ENCODE data around the gene EBLN1.

The EBLN1 gene

DNA sequence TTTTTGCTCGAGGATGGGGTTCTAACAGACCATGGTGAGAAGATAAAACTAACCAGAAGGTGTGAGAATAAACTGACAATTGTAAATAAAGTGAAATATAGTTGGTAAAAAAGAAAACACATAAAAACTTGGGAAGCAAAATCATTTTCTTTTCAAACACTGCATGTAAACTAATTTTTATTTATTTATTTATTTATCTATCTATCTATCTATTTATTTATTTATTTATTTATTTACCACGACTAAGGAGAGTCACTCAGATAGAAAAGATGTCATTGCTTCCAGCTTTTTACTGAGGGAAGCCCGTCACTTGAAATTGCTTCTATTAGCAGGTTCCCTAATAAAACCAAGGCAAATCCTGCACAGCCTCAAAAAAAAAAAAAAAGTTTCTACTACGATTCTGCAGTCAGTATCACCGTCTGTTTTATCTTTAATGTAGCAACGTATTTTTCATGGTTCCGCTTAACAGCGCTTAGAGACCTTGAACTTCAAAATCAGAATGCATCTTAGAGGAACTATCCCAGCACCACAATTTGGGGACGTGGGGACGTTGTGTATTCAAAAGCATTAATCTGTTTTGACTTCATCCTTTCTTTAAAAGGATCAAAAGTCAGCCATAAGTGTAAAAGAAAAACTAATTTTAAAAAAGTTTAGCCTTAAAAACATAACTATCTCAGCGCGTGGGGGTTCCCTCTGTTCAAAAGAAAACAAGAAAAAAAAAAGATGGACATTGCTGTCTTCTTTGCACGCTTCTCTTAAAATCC is 33.3 kb upstream of the EBLN1 start:
- Histone ChIP-seq H3K27me3 (replicated peaks; ENCODE audit: control insufficient read depth, insufficient read depth, low read length, poor library complexity, severe bottlenecking) (no peaks in the 10 kb centered on the region), H3K9me3 (ENCODE audit: control insufficient read depth, low read length) (no peaks in the 10 kb centered on the region), H3K27ac (ENCODE audit: insufficient read depth, low read length, poor library complexity, severe bottlenecking) (peak overlapping the region; percentile 87), H3K4me3 (ENCODE audit: insufficient read depth, low read depth, low read length, poor library complexity, severe bottlenecking) (peak overlapping the region; percentile 90), H3K4me1 (ENCODE audit: control insufficient read depth, insufficient read depth, low read length, poor library complexity, severe bottlenecking) (peaks cover 14% of the 10 kb centered on the region), H3K36me3 (ENCODE audit: control insufficient read depth, insufficient read depth, low read length) (no peaks in the 10 kb centered on the region)
- DNase-seq: no peak

DNA sequence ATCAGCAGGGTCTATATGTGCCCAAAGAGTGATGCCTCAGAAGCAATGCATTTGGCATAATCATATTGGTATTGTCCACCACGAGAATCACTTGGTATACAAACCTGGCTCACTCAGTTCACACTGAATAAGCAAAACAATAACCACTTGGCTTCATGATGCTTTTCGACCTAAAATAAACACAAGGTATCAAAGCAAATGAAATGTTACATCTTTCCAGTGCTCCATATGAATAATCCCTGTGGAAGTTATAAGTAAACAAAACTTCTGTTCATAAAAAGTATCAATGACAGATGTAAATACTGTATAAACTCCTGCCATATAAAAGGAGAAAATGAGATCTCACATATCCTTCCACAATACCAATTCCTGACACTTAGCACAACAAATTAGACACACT is 29.8 kb upstream of the EBLN1 start:
- Histone ChIP-seq H3K9me3 (ENCODE audit: control insufficient read depth, low read length) (no peaks in the 10 kb centered on the region), H3K27ac (ENCODE audit: insufficient read depth, low read length, poor library complexity, severe bottlenecking) (peak overlapping the region; percentile 49), H3K36me3 (ENCODE audit: control insufficient read depth, insufficient read depth, low read length) (no peaks in the 10 kb centered on the region), H3K4me3 (ENCODE audit: insufficient read depth, low read depth, low read length, poor library complexity, severe bottlenecking) (no peak overlapping the region), H3K27me3 (replicated peaks; ENCODE audit: control insufficient read depth, insufficient read depth, low read length, poor library complexity, severe bottlenecking) (no peaks in the 10 kb centered on the region), H3K4me1 (ENCODE audit: control insufficient read depth, insufficient read depth, low read length, poor library complexity, severe bottlenecking) (peaks cover 8% of the 10 kb centered on the region)
- DNase-seq: no peak

DNA sequence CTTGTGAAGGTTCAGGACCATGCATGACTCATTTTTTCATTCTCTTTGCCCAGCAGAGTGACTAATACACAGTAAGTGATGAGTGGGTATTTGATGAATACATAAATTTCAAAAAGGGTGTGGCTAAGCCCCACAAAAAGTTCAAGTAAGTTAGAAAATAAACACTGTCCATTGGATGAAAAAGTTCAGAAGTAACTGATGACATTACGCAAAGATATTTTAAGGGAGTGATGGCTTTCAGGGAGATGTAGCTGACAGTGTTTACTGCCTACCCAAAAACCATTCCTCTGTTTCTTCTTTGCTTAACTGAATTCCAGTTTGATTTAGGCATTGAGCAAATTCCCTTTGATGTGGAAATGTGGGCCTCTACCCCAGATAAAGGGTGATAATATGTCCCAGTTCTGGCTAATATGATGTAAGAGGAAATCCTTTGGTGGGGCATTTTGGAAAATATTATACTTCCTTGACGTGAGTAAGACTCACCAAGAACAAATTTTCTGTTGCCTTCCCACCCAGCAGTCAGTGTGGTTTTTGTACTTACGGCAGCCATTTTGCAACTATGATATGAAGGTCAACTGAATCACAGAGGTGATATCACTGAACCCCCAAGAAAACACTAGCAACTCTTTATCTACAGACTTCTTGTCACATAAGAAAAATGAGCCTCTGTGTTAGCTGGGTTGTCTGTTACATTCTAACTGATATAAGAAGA is 29.0 kb upstream of the EBLN1 start:
- Histone ChIP-seq H3K27ac (ENCODE audit: insufficient read depth, low read length, poor library complexity, severe bottlenecking) (peak overlapping the region; percentile 50), H3K36me3 (ENCODE audit: control insufficient read depth, insufficient read depth, low read length) (no peaks in the 10 kb centered on the region), H3K9me3 (ENCODE audit: control insufficient read depth, low read length) (no peaks in the 10 kb centered on the region), H3K4me1 (ENCODE audit: control insufficient read depth, insufficient read depth, low read length, poor library complexity, severe bottlenecking) (peaks cover 5% of the 10 kb centered on the region), H3K27me3 (replicated peaks; ENCODE audit: control insufficient read depth, insufficient read depth, low read length, poor library complexity, severe bottlenecking) (no peaks in the 10 kb centered on the region), H3K4me3 (ENCODE audit: insufficient read depth, low read depth, low read length, poor library complexity, severe bottlenecking) (no peak overlapping the region)
- peak; percentile 13 to 44 (median 17) for DNase-seq

DNA sequence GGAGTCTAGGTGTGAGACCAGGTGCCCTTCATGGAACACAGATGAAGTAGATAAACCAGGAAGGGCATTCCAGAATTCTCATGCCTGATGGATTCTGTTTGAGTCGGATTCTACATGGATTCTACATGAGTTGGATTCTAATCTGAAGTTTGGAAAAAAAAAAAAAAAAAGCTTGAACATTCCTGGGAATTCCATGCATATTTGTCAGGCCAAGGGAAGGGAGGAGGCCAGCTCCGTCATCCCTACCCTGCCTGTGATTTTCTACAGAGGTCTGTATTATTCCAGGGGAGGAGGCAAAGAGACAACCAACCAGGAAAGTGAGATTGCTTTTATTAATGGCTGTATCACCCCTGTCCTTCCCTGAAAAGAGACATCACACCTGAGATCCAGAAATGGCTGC is 27.8 kb upstream of the EBLN1 start:
- no peak overlapping the region for H3K4me3 ChIP-seq (ENCODE audit: insufficient read depth, low read depth, low read length, poor library complexity, severe bottlenecking)
- no peaks in the 10 kb centered on the region for H3K36me3 ChIP-seq (ENCODE audit: control insufficient read depth, insufficient read depth, low read length)
- H3K9me3 ChIP-seq (ENCODE audit: control insufficient read depth, low read length): no peaks in the 10 kb centered on the region
- H3K27ac ChIP-seq (ENCODE audit: insufficient read depth, low read length, poor library complexity, severe bottlenecking): no peak overlapping the region
- H3K27me3 ChIP-seq (replicated peaks; ENCODE audit: control insufficient read depth, insufficient read depth, low read length, poor library complexity, severe bottlenecking): no peaks in the 10 kb centered on the region
- peaks cover 5% of the 10 kb centered on the region for H3K4me1 ChIP-seq (ENCODE audit: control insufficient read depth, insufficient read depth, low read length, poor library complexity, severe bottlenecking)
- no peak for DNase-seq

DNA sequence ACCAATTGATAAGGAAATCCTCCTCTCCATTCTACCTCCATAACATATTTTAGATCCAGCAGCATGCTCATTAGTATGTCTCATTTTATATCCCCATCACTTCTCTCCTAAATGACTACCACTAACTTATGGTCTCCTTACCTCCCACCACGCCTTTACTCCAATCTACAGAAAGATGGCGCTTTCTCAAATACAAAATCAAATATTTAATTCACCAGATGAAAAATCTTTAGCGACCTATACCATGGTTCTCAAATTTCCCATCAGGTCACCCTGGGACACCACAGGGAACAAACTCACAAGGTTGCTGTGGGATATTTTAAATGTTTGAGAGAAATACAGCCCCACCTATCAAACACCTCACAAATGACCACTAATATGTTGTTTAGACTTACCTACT is 27.0 kb upstream of the EBLN1 start:
- Histone ChIP-seq H3K36me3 (ENCODE audit: control insufficient read depth, insufficient read depth, low read length) (no peaks in the 10 kb centered on the region), H3K9me3 (ENCODE audit: control insufficient read depth, low read length) (no peaks in the 10 kb centered on the region)
- no peak for DNase-seq

DNA sequence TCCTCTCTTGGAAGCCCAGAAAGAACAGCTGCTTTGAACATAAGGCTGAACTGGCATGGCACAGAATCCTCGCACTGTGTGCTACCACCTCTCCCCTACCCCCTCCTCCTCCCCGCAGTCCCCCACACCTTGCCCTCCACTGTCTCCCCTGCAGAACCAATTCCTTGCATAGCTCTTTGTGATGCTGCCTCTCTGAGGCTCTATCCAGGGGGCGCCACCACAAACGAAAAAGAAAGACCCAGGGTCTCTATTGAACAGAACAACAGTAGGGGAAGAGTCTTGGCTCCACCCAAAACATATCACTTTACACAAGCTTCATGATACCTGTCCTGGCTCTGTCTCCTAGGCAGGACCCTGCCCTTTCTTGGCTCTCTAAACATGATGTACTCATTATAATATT is 26.2 kb upstream of the EBLN1 start:
- Histone ChIP-seq H3K27me3 (replicated peaks; ENCODE audit: control insufficient read depth, insufficient read depth, low read length, poor library complexity, severe bottlenecking) (no peaks in the 10 kb centered on the region), H3K4me3 (ENCODE audit: insufficient read depth, low read depth, low read length, poor library complexity, severe bottlenecking) (no peak overlapping the region), H3K36me3 (ENCODE audit: control insufficient read depth, insufficient read depth, low read length) (no peaks in the 10 kb centered on the region), H3K27ac (ENCODE audit: insufficient read depth, low read length, poor library complexity, severe bottlenecking) (no peak overlapping the region), H3K9me3 (ENCODE audit: control insufficient read depth, low read length) (no peaks in the 10 kb centered on the region), H3K4me1 (ENCODE audit: control insufficient read depth, insufficient read depth, low read length, poor library complexity, severe bottlenecking) (peaks cover 5% of the 10 kb centered on the region)
- DNase-seq: no peak

More for the DNA sequence above, 27.0 kb upstream of the EBLN1 start:
- peaks cover 5% of the 10 kb centered on the region for H3K4me1 ChIP-seq (ENCODE audit: control insufficient read depth, insufficient read depth, low read length, poor library complexity, severe bottlenecking)
- H3K4me3 ChIP-seq (ENCODE audit: insufficient read depth, low read depth, low read length, poor library complexity, severe bottlenecking): no peak overlapping the region
- no peak overlapping the region for H3K27ac ChIP-seq (ENCODE audit: insufficient read depth, low read length, poor library complexity, severe bottlenecking)
- H3K27me3 ChIP-seq (replicated peaks; ENCODE audit: control insufficient read depth, insufficient read depth, low read length, poor library complexity, severe bottlenecking): no peaks in the 10 kb centered on the region

DNA sequence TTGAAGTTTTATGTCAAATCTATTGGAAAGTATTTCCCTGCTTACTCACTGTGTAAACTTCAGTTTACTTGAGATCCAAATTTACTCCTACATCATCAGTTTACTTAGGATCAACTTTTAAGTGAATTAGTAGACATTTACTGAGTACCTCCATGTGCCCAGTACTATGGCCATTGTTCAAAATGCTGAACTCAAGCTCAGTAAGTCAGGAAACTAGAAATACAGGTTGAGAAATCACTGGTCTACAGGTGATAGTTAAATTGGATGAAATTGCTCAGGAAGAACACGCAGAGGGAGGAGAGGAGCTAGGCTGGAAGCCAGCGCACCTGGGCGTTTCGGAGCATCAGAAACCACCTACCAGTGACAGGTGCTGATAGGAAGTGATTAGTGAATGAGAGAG is 25.5 kb upstream of the EBLN1 start:
- Histone ChIP-seq H3K36me3 (ENCODE audit: control insufficient read depth, insufficient read depth, low read length) (no peaks in the 10 kb centered on the region), H3K9me3 (ENCODE audit: control insufficient read depth, low read length) (no peaks in the 10 kb centered on the region), H3K27ac (ENCODE audit: insufficient read depth, low read length, poor library complexity, severe bottlenecking) (no peak overlapping the region), H3K4me1 (ENCODE audit: control insufficient read depth, insufficient read depth, low read length, poor library complexity, severe bottlenecking) (peaks cover 5% of the 10 kb centered on the region), H3K4me3 (ENCODE audit: insufficient read depth, low read depth, low read length, poor library complexity, severe bottlenecking) (no peak overlapping the region), H3K27me3 (replicated peaks; ENCODE audit: control insufficient read depth, insufficient read depth, low read length, poor library complexity, severe bottlenecking) (no peaks in the 10 kb centered on the region)
- no peak for DNase-seq

DNA sequence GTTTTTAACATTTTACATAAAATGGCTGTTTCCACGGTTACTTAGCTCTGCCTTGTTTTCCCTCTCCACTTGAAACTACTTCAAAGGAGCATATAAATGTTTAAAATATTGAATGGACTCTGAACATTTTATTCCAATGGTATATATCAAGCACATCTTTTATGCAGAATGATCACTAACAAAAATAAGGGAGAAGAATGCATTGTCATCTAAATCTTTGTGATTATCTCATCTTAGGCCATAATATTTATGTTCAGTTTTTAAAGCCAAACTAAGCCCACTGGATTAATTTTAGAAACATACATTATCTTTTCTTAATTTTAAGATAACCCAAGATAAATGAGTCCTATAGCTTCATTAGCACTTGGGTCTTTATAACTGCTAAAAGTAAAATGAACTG is 13.4 kb upstream of the EBLN1 start:
- Histone ChIP-seq H3K27ac (ENCODE audit: insufficient read depth, low read length, poor library complexity, severe bottlenecking) (no peak overlapping the region), H3K27me3 (replicated peaks; ENCODE audit: control insufficient read depth, insufficient read depth, low read length, poor library complexity, severe bottlenecking) (no peaks in the 10 kb centered on the region), H3K4me3 (ENCODE audit: insufficient read depth, low read depth, low read length, poor library complexity, severe bottlenecking) (no peak overlapping the region), H3K36me3 (ENCODE audit: control insufficient read depth, insufficient read depth, low read length) (no peaks in the 10 kb centered on the region), H3K4me1 (ENCODE audit: control insufficient read depth, insufficient read depth, low read length, poor library complexity, severe bottlenecking) (no peaks in the 10 kb centered on the region), H3K9me3 (ENCODE audit: control insufficient read depth, low read length) (no peaks in the 10 kb centered on the region)
- DNase-seq: no peak

DNA sequence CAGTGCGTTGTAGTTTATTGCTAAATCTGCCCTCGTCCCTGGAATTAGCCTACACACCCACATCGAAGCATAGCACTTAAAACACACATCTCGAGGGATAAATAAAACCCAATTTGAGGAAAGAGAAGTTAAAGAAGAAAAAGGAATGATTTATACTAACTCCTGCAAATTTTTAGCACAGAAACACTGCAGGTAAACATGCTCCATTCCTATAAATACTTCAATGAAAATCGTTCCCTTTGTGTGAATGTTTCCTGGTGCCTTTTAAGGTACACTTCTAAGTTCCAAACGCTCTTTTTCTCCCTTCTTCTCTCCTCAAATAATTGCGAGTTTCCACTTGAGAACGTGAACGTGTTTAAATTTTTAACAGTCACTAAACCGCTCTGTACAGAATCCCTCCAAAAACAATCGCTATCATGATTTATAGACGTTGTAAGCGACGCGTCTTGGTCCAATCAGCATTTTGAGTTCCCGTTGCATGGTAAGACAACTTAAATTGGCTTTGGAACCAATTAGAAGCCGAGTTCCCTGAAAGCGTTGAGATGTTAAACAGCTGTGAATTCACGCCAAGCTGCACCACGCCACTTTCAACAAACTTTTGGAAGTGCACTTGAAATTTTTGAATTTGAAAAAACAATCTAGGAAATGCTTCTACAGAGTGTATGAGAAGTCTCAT is 12.5 kb upstream of the EBLN1 start:
- peak overlapping the region; percentile 70 for H3K27ac ChIP-seq (ENCODE audit: insufficient read depth, low read length, poor library complexity, severe bottlenecking)
- peak overlapping the region; percentile 86 for H3K4me3 ChIP-seq (ENCODE audit: insufficient read depth, low read depth, low read length, poor library complexity, severe bottlenecking)
- DNase-seq: peak in 1 of 3 donors; percentile 15
- H3K9me3 ChIP-seq (ENCODE audit: control insufficient read depth, low read length): no peaks in the 10 kb centered on the region
- no peaks in the 10 kb centered on the region for H3K27me3 ChIP-seq (replicated peaks; ENCODE audit: control insufficient read depth, insufficient read depth, low read length, poor library complexity, severe bottlenecking)
- no peaks in the 10 kb centered on the region for H3K36me3 ChIP-seq (ENCODE audit: control insufficient read depth, insufficient read depth, low read length)
- H3K4me1 ChIP-seq (ENCODE audit: control insufficient read depth, insufficient read depth, low read length, poor library complexity, severe bottlenecking): no peaks in the 10 kb centered on the region

DNA sequence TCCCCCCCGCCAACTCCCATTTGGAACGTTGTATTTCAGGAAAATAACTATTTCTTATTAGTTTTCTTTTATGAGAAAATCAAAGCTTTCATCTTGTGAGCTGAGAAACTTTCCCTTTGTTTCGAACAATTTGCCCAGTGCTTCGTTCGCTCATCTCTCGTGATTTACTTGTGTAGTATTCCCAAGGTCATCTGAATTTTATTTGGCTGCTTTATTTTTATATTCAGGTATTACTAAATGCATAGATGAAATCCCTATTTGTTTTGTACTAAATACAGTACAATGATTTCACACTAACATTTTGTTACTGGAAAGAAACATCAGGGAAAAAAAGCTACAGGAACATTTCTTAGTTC is 12.0 kb upstream of the EBLN1 start:
- no peaks in the 10 kb centered on the region for H3K27me3 ChIP-seq (replicated peaks; ENCODE audit: control insufficient read depth, insufficient read depth, low read length, poor library complexity, severe bottlenecking)
- H3K4me3 ChIP-seq (ENCODE audit: insufficient read depth, low read depth, low read length, poor library complexity, severe bottlenecking): peak overlapping the region; percentile 86
- no peaks in the 10 kb centered on the region for H3K36me3 ChIP-seq (ENCODE audit: control insufficient read depth, insufficient read depth, low read length)
- H3K27ac ChIP-seq (ENCODE audit: insufficient read depth, low read length, poor library complexity, severe bottlenecking): peak overlapping the region; percentile 70
- H3K9me3 ChIP-seq (ENCODE audit: control insufficient read depth, low read length): no peaks in the 10 kb centered on the region
- no peak for DNase-seq
- H3K4me1 ChIP-seq (ENCODE audit: control insufficient read depth, insufficient read depth, low read length, poor library complexity, severe bottlenecking): no peaks in the 10 kb centered on the region

All from effector memory CD4-positive, alpha-beta T cell (primary cell).